T-helper 22 cell (primary cell): ENCODE measurements around the gene MTG1.
"Not testable (repeated sequence)": the region's sequence is repeated elsewhere in the genome, so short reads cannot be mapped to it uniquely, and the experiment has no call there.

Experiments
- DNase-seq: peaks from one replicate; pipeline ENCODE4 v3.0.0-alpha.2; 2020; ENCODE audit warnings: low read depth

The MTG1 gene

DNA sequence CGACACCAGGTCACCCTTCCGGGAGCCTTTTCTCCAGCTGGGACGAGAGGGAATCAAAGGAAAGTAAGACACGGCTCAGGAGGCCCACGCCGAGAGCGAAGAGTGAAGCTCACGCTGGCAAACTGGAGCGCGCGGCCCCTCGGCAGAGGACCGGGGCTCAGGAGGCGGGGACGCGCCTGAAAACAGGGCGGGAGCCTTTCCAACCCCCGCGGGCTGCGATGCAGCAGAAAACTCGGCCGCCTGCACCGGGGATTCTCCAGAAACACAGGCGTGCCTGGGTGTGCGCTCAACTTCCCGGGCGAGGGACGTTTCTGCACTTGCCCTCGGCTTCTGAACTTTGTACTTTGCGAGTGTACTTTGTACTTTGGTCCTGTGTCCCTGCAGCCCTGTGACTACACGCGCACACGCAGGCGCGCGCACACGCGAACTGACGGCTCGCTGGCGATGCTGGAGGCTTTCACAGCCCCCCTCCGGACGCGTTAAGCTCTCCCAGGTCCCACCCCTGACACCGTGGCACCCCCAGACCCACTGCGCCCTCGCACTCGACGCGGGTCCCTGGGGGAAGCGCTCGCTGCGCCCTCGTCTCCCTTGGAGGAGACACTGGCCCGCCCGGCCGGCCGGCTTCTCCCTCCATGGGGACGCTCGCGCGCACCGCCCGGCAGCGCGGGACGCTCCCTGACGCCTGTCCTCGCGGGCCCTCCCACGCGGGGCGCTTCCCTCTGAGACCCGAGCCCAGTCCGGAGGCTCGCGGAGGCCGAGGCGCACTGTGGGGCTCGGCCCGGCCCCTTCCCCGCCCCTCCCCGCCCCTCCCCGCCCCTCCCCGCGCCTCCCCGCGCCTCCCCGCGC, 15.5 kb upstream of the MTG1 start:
- peak; percentile 54 for DNase-seq

DNA sequence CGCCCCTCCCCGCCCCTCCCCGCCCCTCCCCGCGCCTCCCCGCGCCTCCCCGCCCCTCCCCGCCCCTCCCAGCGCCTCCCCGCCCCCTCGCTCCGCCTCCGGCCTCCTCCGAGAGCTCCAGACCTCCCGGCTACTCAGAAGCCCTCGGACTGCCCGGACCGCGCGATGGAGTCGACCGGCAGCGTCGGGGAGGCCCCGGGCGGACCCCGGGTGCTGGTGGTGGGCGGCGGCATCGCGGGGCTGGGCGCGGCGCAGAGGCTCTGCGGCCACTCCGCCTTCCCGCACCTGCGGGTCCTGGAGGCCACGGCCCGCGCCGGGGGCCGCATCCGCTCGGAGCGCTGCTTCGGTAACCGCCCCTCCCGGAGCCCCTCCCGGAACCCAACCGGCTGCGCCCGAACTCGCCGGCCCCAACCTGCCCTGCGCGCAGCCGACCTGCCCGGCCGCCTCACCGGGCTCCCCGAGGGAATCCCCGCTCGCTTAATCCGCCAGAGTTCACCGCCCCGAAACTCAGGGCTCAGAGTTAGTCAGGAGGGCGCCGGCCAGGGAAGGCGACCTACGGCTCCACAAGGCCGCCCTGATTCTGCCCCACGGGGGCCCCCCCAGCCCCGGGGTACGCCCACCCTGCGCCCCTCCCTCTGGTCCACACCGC, 14.7 kb upstream of the MTG1 start, which contains the start of gene PAOX:
Gene PAOX (plus strand): TSS at position 111 of the 649 bp plus-strand sequence. CDS start 55 bp downstream, at position 166.
- peak; percentile 52 for DNase-seq

- DNase-seq = no peak
Observed at GRCh38 chr10:133379801-133380666, 13.9 kb upstream of the MTG1 start.

DNA sequence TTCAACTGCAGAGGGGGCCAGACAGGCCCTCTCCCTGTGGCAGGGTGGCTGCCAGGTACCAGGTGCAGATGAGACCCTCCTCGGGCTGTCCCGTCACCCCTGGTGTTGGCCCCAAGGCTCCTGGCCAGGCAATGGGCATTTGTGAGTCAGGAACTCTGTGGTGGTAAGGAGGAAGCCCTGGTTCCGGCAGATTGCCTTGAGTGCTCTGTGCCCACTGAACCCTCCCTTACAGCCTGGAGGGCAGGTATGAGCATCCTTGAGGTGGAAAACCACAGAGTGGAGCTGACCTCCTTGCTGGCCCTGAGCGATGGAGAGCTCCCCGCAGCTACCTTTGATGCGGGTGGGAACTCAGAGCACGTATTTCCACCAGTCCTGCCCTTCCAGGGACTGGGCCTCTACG, 12.9 kb upstream of the MTG1 start:
- no peak for DNase-seq

- no peak for DNase-seq
Observed at GRCh38 chr10:133383551-133383950, 10.4 kb upstream of the MTG1 start.

DNA sequence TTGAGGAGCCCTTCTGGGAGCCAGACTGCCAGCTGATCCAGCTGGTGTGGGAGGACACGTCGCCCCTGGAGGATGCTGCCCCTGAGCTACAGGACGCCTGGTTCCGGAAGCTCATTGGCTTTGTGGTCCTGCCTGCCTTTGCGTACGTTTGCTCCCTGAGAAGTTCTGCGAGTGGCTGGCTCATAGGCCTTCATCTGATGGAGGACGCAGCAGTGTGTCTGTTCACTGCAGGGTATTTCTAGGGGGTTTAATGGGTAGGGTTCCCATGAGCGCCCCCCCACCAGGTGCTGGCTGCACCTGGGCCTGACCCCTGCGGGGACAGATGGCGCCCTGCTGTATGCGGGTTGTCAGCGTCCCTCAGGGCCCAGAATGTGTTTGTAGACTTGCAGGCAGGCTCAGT, 9.9 kb upstream of the MTG1 start:
- DNase-seq = no peak

- no peak for DNase-seq
Observed at GRCh38 chr10:133385214-133385613, 8.7 kb upstream of the MTG1 start.

- not testable (repeated sequence) for DNase-seq
Observed at GRCh38 chr10:133386951-133387350, 7.0 kb upstream of the MTG1 start.

DNA sequence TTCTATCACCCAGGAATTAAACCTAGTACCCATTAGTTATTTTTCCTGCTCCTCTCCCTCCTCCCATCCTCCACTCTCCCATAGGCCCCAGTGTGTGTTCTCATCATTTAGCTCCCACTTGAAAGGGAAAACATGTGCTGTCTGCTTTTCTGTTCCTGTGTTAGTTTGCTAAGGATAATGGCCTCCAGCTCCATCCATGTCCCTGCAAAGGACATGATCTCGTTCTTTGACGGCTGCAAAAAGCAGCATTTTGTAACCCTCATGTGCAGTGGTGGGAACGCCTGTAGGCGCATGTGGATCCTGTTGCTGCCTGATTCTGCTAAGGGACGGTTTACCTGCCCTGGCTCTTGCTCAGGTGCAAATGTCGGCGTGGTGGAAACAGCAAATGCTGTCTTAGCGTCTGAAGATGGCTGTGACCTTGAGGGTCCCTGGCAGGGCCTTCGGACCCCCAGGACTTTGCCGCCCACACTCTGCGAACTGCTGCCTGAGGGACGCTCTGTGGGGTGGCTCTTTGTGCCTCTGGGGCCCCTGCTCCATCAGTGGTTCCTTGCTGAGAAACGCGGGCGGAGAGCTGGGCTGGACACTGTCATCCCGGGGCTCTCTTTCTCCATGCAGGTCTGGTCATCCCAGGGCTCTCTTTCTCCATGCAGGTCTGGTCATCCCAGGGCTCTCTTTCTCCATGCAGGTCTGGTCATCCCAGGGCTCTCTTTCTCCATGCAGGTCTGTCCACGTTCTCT, 5.6 kb upstream of the MTG1 start:
- no peak for DNase-seq

DNA sequence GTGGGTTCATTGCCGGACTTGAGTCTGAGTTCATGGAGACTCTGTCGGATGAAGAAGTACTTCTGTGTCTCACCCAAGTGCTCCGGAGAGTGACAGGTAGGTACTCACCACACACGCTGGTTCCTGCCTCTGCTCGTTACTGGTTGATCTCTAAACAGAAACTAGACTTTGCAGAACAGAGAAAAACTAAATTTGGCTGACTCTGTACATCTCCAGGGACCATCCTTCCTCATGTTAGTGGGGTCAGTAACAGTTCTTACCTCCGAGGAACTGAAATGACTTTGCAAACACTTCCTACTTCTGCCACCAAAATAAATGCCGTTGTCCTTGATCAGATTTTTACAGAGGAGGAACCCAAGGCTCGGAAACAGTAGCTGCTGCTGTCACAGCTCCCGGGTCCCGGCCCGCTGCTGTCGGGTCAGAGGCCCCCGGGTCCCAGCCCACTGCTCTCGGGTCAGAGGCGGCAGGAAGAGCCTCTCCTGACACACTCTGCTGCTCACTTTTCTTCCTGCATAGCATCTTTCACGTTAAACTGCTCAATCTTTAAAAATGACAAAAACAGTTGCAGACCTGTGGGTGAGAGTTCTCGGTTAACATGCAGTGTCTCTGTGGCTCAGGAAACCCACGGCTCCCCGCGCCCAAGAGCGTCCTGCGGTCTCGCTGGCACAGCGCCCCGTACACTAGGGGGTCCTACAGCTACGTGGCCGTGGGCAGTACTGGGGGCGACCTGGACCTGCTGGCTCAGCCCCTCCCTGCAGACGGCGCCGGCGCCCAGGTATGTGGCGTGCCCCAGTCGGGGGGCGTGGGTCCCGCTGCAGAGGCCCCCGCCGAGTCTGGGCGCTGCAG, 4.8 kb upstream of the MTG1 start:
- no peak for DNase-seq

DNA sequence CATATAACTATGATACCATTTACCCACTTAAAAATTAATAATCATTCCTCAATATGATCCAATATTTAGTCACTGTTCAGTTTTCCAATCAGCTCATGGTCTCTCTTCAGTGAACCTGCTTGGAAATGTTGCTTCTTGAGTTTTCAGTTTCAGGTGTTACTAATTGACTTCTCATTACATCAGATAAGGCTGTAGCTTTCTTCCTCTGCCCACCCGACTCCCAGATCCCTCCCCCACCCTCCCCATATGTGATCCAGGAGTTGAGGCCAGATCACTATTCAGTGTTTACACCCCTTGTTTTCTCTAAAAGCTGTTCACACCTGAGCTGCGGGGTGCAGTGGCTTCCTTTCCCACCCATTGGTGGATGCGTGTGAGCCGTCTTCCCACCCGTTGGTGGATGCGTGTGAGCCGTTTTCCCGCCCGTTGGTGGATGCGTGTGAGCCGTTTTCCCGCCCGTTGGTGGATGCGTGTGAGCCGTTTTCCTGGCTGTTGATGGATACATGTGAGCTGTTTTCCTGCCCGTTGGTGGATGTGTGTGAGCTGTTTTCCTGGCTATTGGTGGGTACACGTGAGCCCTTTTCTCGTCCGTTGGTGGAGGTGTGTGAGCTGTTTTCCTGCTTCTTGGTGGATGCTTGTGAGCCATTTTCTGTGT, 3.2 kb upstream of the MTG1 start:
- no peak for DNase-seq

GRCh38 chr10:133391249-133391635, 2.7 kb upstream of the MTG1 start:
- no peak for DNase-seq

DNA sequence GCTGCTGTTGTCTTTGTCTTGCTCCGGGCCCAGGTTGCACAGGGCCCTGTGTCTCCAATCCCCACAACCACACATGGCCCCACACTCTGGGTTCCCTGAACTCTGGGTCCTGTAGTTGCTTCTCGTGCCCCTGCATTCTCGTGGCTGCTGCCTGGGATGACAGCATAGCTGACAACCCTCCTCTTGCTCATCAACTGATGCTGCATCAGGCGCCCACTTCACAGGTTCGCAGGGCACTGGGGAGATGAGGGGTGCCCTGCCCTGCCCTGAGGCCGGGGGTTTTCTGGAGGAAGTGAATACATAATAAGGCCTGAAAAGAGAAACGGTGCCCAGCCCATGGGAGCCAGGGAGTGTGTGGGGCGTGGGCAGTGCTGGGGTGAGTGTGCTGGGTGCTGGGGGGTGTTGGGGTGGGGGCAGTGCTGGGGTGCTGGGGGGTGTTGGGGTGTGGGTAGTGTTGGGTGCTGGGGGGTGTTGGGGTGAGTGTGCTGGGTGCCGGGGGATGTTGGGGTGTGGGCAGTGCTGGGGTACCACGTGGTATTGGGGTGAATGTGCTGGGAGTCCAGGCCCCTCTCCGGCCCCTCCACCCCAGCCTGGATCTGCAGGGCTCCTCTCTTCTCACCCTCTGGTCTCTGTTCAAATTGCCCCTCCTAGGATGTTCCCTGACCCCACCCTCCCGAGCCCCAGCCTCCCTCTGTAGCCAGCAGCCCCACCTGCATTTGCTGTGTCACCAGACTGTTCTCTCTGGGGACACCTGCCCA, 2.0 kb upstream of the MTG1 start:
- no peak for DNase-seq

DNA sequence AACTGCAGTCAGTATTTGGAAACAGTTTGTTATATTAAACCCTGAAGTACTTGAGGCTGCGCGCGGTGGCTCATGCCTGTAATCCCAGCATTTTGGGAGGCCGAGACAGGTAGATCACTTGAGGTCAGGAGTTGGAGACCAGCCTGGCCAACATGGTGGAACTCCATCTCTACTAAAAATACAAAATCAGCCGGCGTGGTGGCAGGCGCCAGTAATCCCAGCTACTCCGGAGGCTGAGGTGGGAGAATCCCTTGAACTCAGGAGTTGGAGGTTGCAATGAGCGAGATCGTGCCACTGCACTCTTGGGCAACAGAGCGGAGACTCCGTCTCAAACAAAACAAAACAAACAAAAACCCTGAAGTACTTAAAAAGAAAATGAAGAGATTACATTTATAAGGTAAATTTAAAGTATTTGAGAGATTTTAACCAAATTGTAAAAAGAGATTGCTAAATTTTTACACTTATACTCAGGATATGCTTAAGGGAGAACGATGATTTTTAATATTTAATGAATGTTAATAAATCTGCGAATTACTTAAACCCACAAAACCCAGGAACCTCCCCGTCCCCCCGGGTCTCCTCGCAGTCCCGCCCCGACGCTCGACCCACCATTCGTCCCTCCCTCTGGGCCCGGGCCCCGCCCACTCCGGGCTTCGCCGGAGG, 425 bp upstream of the MTG1 start:
- no peak for DNase-seq

- no peak for DNase-seq
Observed at GRCh38 chr10:133394801-133395221, 854 bp downstream of the MTG1 start.

- DNase-seq = no peak
Observed at GRCh38 chr10:133396035-133396624, 2.2 kb downstream of the MTG1 start.

GRCh38 chr10:133397938-133398337, 4.0 kb downstream of the MTG1 start:
- no peak for DNase-seq

GRCh38 chr10:133399123-133399601, 5.2 kb downstream of the MTG1 start:
- no peak for DNase-seq
